BLaER1 treated with 17β-estradiol and CSF1 and Interleukin-3, amounts not matched to agents 10 nM and 100 nM (cell line): ENCODE results near the gene LRP10.

Experiments
- H3K27ac ChIP-seq, 11 experiments: shearing (Covaris generic); formaldehyde crosslinking; 2 replicates each; pipeline ENCODE4 v1.8.1; 2022
- H3K27me3 ChIP-seq, 11 experiments: shearing (Covaris generic); formaldehyde crosslinking; 2 replicates each; pipeline ENCODE4 v1.8.1; 2022
- H3K36me3 ChIP-seq, 11 experiments: shearing (Covaris generic); formaldehyde crosslinking; 2 replicates each; pipeline ENCODE4 v1.8.1; 2022
- H3K4me1 ChIP-seq, 10 experiments: shearing (Covaris generic); formaldehyde crosslinking; 2 replicates each; pipeline ENCODE4 v1.8.1; 2022
- H3K4me2 ChIP-seq, 11 experiments: shearing (Covaris generic); formaldehyde crosslinking; 2 replicates each; pipeline ENCODE4 v1.8.1; 2022
- H3K4me3 ChIP-seq, 10 experiments: shearing (Covaris generic); formaldehyde crosslinking; 2 replicates each; pipeline ENCODE4 v1.8.1; 2022
- H3K9ac ChIP-seq, 11 experiments: shearing (Covaris generic); formaldehyde crosslinking; 2 replicates each; pipeline ENCODE4 v1.8.1; 2022
- H3K9me3 ChIP-seq, 11 experiments: shearing (Covaris generic); formaldehyde crosslinking; replicated peaks in 1 of 11; 2 replicates each; pipeline ENCODE4 v1.8.1; 2022
- H4K20me1 ChIP-seq, 11 experiments: shearing (Covaris generic); formaldehyde crosslinking; 2 replicates each; pipeline ENCODE4 v1.8.1; 2022
- Cebpa-rat ChIP-seq, 11 experiments: shearing (Covaris generic); IDR thresholded peaks; 2 replicates each; pipeline ENCODE4 v1.8.1; 2022

LRP10 gene

GRCh38 chr14:22835505-22835904 lies 36.0 kb upstream of the LRP10 start:
- Histone ChIP-seq H3K27me3 (peaks cover 0 to 68% (median 60%) of the 10 kb centered on the region in 11 experiments; a peak in 19 of 22 replicates), H3K27ac (no peak overlapping the region), H3K4me3 (no peak overlapping the region), H3K9me3 (no peaks in the 10 kb centered on the region), H4K20me1 (peaks cover 0 to 29% (median 10%) of the 10 kb centered on the region in 11 experiments; a peak in 8 of 22 replicates), H3K4me2 (peak overlapping the region in 2 of 11 experiments; percentile 98; a peak in 4 of 22 replicates), H3K4me1 (peaks cover 40 to 59% (median 49%) of the 10 kb centered on the region in 10 experiments), H3K9ac (peak overlapping the region in 3 of 11 experiments; percentile 9 to 95 (median 92); a peak in 2 of 22 replicates), H3K36me3 (peaks cover 23 to 61% (median 42%) of the 10 kb centered on the region in 11 experiments)
- TF ChIP-seq Cebpa-rat (IDR thresholded peaks at IDR 0.05), result no peak

GRCh38 chr14:22836301-22837113 lies 35.0 kb upstream of the LRP10 start, which contains the start of gene MMP14:
TSS of gene MMP14 (plus strand) at chr14:22836585. CDS start at chr14:22836818, 233 bp downstream.
- TF ChIP-seq Cebpa-rat (IDR thresholded peaks at IDR 0.05), result no peak
- H3K27me3 ChIP-seq, result peaks cover 0 to 68% (median 60%) of the 10 kb centered on the region in 11 experiments; a peak in 19 of 22 replicates
- peaks cover 27 to 66% (median 38%) of the 10 kb centered on the region in 11 experiments for H3K36me3 ChIP-seq
- H3K27ac ChIP-seq, result peak within 1 kb of the TSS; percentile 38 to 89 (median 66)
- H3K4me1 ChIP-seq, result peaks cover 31 to 59% (median 42%) of the 10 kb centered on the region in 10 experiments
- peak within 1 kb of the TSS; percentile 66 to 95 (median 75) for H3K9ac ChIP-seq
- peaks cover 0 to 39% (median 10%) of the 10 kb centered on the region in 11 experiments; a peak in 8 of 22 replicates for H4K20me1 ChIP-seq
- H3K4me3 ChIP-seq, result peak within 1 kb of the TSS; percentile 53 to 97 (median 64)
- no peaks in the 10 kb centered on the region for H3K9me3 ChIP-seq
- H3K4me2 ChIP-seq, result peak within 1 kb of the TSS; percentile 75 to 98 (median 84)

GRCh38 chr14:22837114-22837749 lies 34.3 kb upstream of the LRP10 start:
- H3K9ac ChIP-seq, result peak overlapping the region; percentile 66 to 95 (median 75)
- H3K4me2 ChIP-seq, result peak overlapping the region; percentile 75 to 98 (median 84)
- H3K36me3 ChIP-seq, result peaks cover 30 to 66% (median 33%) of the 10 kb centered on the region in 11 experiments
- peak overlapping the region; percentile 38 to 89 (median 66) for H3K27ac ChIP-seq
- no peak for TF ChIP-seq Cebpa-rat (IDR thresholded peaks at IDR 0.05)
- H3K9me3 ChIP-seq, result no peaks in the 10 kb centered on the region
- H4K20me1 ChIP-seq, result peaks cover 0 to 46% (median 10%) of the 10 kb centered on the region in 11 experiments; a peak in 8 of 22 replicates
- peak overlapping the region; percentile 53 to 97 (median 64) for H3K4me3 ChIP-seq
- peaks cover 30 to 60% (median 42%) of the 10 kb centered on the region in 10 experiments for H3K4me1 ChIP-seq
- H3K27me3 ChIP-seq, result peaks cover 0 to 68% (median 60%) of the 10 kb centered on the region in 11 experiments; a peak in 19 of 22 replicates

- Histone ChIP-seq H4K20me1 (peaks cover 0 to 53% (median 10%) of the 10 kb centered on the region in 11 experiments; a peak in 8 of 22 replicates), H3K4me2 (peak overlapping the region; percentile 75 to 98 (median 84)), H3K4me1 (peaks cover 30 to 67% (median 43%) of the 10 kb centered on the region in 10 experiments), H3K27me3 (peaks cover 0 to 68% (median 60%) of the 10 kb centered on the region in 11 experiments; a peak in 19 of 22 replicates), H3K9me3 (no peaks in the 10 kb centered on the region), H3K4me3 (peak overlapping the region; percentile 53 to 97 (median 64)), H3K27ac (peak overlapping the region; percentile 38 to 89 (median 66); a peak in 21 of 22 replicates), H3K36me3 (peaks cover 27 to 67% (median 29%) of the 10 kb centered on the region in 11 experiments), H3K9ac (peak overlapping the region; percentile 66 to 95 (median 75))
- no peak for TF ChIP-seq Cebpa-rat (IDR thresholded peaks at IDR 0.05)
Measured at GRCh38 chr14:22837750-22838538, 33.6 kb upstream of the LRP10 start.

- H4K20me1 ChIP-seq, result peaks cover 0 to 60% (median 10%) of the 10 kb centered on the region in 11 experiments; a peak in 8 of 22 replicates
- peak overlapping the region; percentile 75 to 98 (median 84) for H3K4me2 ChIP-seq
- no peak for TF ChIP-seq Cebpa-rat (IDR thresholded peaks at IDR 0.05)
- peaks cover 30 to 74% (median 43%) of the 10 kb centered on the region in 10 experiments for H3K4me1 ChIP-seq
- H3K27me3 ChIP-seq, result peaks cover 0 to 66% (median 60%) of the 10 kb centered on the region in 11 experiments; a peak in 19 of 22 replicates
- peak overlapping the region in 7 of 11 experiments; percentile 16 to 89 (median 79); a peak in 10 of 22 replicates for H3K27ac ChIP-seq
- peaks cover 20 to 67% (median 22%) of the 10 kb centered on the region in 11 experiments for H3K36me3 ChIP-seq
- peak overlapping the region in 9 of 10 experiments; percentile 54 to 97 (median 65); a peak in 16 of 20 replicates for H3K4me3 ChIP-seq
- no peaks in the 10 kb centered on the region for H3K9me3 ChIP-seq
- H3K9ac ChIP-seq, result peak overlapping the region; percentile 3 to 95 (median 73); a peak in 14 of 22 replicates
Measured at GRCh38 chr14:22838631-22839041, 32.9 kb upstream of the LRP10 start.

GRCh38 chr14:22839159-22839779 lies 32.3 kb upstream of the LRP10 start:
- Histone ChIP-seq H3K4me2 (peak overlapping the region; percentile 75 to 98 (median 84)), H3K4me1 (peaks cover 33 to 81% (median 44%) of the 10 kb centered on the region in 10 experiments), H3K36me3 (peaks cover 14 to 67% (median 17%) of the 10 kb centered on the region in 11 experiments), H4K20me1 (peaks cover 0 to 65% (median 10%) of the 10 kb centered on the region in 11 experiments; a peak in 8 of 22 replicates), H3K27ac (peak overlapping the region in 6 of 11 experiments; percentile 16 to 89 (median 72); a peak in 8 of 22 replicates), H3K9me3 (no peaks in the 10 kb centered on the region), H3K9ac (peak overlapping the region in 9 of 11 experiments; percentile 3 to 95 (median 77); a peak in 10 of 22 replicates), H3K4me3 (peak overlapping the region in 6 of 10 experiments; percentile 61 to 97 (median 86); a peak in 10 of 20 replicates), H3K27me3 (peaks cover 0 to 60% (median 55%) of the 10 kb centered on the region in 11 experiments; a peak in 19 of 22 replicates)
- no peak for TF ChIP-seq Cebpa-rat (IDR thresholded peaks at IDR 0.05)

GRCh38 chr14:22841311-22841710 lies 30.2 kb upstream of the LRP10 start:
- H3K36me3 ChIP-seq, result peaks cover 0 to 75% (median 0%) of the 10 kb centered on the region in 11 experiments; a peak in 8 of 22 replicates
- H3K9me3 ChIP-seq, result no peaks in the 10 kb centered on the region
- peaks cover 40 to 85% (median 49%) of the 10 kb centered on the region in 10 experiments for H3K4me1 ChIP-seq
- no peak for TF ChIP-seq Cebpa-rat (IDR thresholded peaks at IDR 0.05)
- H3K4me3 ChIP-seq, result no peak overlapping the region
- peaks cover 0 to 39% (median 35%) of the 10 kb centered on the region in 11 experiments; a peak in 19 of 22 replicates for H3K27me3 ChIP-seq
- H3K9ac ChIP-seq, result peak overlapping the region in 2 of 11 experiments; percentile 28 to 39; a peak in 2 of 22 replicates
- H4K20me1 ChIP-seq, result peaks cover 0 to 84% (median 5%) of the 10 kb centered on the region in 11 experiments; a peak in 8 of 22 replicates
- peak overlapping the region in 4 of 11 experiments; percentile 16 to 98 (median 67); a peak in 6 of 22 replicates for H3K4me2 ChIP-seq
- peak overlapping the region in 1 of 11 experiments; percentile 25; a peak in 1 of 22 replicates for H3K27ac ChIP-seq
